GM12878 (cell line): ENCODE measurements around the gene TPCN2. TPM values are rescaled to one million over a fixed set of nuclear protein-coding genes. Genes with fewer than 3 reads are reported as not detected.

Source experiments
- CBFB ChIP-seq: IDR thresholded peaks from 2 replicates; pipeline ENCODE4 v1.6.1; 2016; ENCODE audit warnings: antibody characterized with exemption, low read depth
- CBX5 ChIP-seq: sonication (generic); IDR thresholded peaks from 2 replicates; pipeline ENCODE4 v1.6.1; 2016; ENCODE audit warnings: low read depth, moderate library complexity, mild to moderate bottlenecking, inconsistent platforms
- CREB1 ChIP-seq: IDR thresholded peaks from 2 replicates; pipeline ENCODE4 v1.6.1; 2012; ENCODE audit warnings: low read depth, mild to moderate bottlenecking, inconsistent platforms
- EP300 ChIP-seq, 2 experiments: fragments of 150-350 bp in 1 of 2; IDR thresholded peaks; 2 replicates each; pipeline ENCODE4 v1.6.1; 2011 to 2012; ENCODE audit warnings: low read depth in 2 of 2, low read length in 2 of 2, borderline replicate concordance in 1 of 2, improper control_type of control experiment in 1 of 2, inconsistent platforms in 1 of 2; ENCODE audit not compliant: control insufficient read depth in 1 of 2
- FOS ChIP-seq: IDR thresholded peaks from 3 replicates; pipeline ENCODE4 v1.6.1; 2011; ENCODE audit warnings: borderline replicate concordance; ENCODE audit not compliant: insufficient read length; ENCODE audit errors: extremely low read depth
- GATAD2B ChIP-seq: fragments of 450-650 bp; conservative IDR thresholded peaks from 2 replicates; pipeline ENCODE4 v1.6.1; 2017; ENCODE audit warnings: low read depth, mild to moderate bottlenecking, moderate library complexity
- HDGF ChIP-seq: fragments of 450-650 bp; IDR thresholded peaks from 2 replicates; pipeline ENCODE4 v1.6.1; 2016; ENCODE audit warnings: antibody characterized with exemption
- KLF5 ChIP-seq: fragments of 450-650 bp; IDR thresholded peaks from 2 replicates; pipeline ENCODE4 v1.6.1; 2014; ENCODE audit warnings: mild to moderate bottlenecking; ENCODE audit not compliant: partially characterized antibody
- MTA3 ChIP-seq: IDR thresholded peaks from 2 replicates; pipeline ENCODE4 v1.6.1; 2012; ENCODE audit warnings: low read length, inconsistent platforms, borderline replicate concordance
- RAD51 ChIP-seq: fragments of 450-650 bp; IDR thresholded peaks from 2 replicates; pipeline ENCODE4 v1.6.1; 2016; ENCODE audit warnings: moderate library complexity, mild to moderate bottlenecking, inconsistent platforms
- RUNX3 ChIP-seq: IDR thresholded peaks from 2 replicates; pipeline ENCODE4 v1.6.1; 2012; ENCODE audit warnings: low read length, inconsistent platforms
- TAF1 ChIP-seq: IDR thresholded peaks from 2 replicates; pipeline ENCODE4 v1.6.1; 2011; ENCODE audit warnings: mild to moderate bottlenecking, low read depth, low read length, borderline replicate concordance
- TCF12 ChIP-seq: IDR thresholded peaks from 2 replicates; pipeline ENCODE4 v1.6.1; 2011; ENCODE audit warnings: low read depth, mild to moderate bottlenecking, low read length
- TCF3 ChIP-seq: IDR thresholded peaks from 2 replicates; pipeline ENCODE4 v1.6.1; 2012; ENCODE audit warnings: low read depth, mild to moderate bottlenecking, low read length, borderline replicate concordance; ENCODE audit not compliant: insufficient read depth
- TCF7 ChIP-seq: IDR thresholded peaks from 2 replicates; pipeline ENCODE4 v1.6.1; 2014; ENCODE audit warnings: antibody characterized with exemption, borderline replicate concordance
- ZNF622 ChIP-seq: fragments of 450-650 bp; IDR thresholded peaks from 2 replicates; pipeline ENCODE4 v1.6.1; 2017; ENCODE audit warnings: mild to moderate bottlenecking, inconsistent platforms
- polyA plus RNA-seq, 11 experiments: library from polyadenylated mRNA; depleted of rRNA in 4 of 11; unstranded in 6 of 11; stranded (reverse) in 5 of 11; fragments of >200 nt; fragmentation: Nextera tagmentation in 4 of 11; fragmentation: Illumina TruSeq in 1 of 11; extraction: Ambion mirVana in 4 of 11; extraction: Trizol in 1 of 11; gene quantifications; 1 replicate in 1 of 11; 2 replicates in 10 of 11; pipeline versions ENCODE4 v1.2.1 to v1.2.3, GENCODE V29; 2011 to 2016; ENCODE audit warnings: inconsistent platforms in 2 of 11, missing spikeins in 2 of 11, low read depth in 1 of 11
- total RNA-seq, 4 experiments: library from RNA; depleted of rRNA in 3 of 4; stranded (reverse); fragments of >200 nt in 3 of 4; fragmentation: Illumina TruSeq in 1 of 4; extraction: Trizol in 1 of 4; gene quantifications; 2 replicates each; pipeline versions ENCODE4 v1.2.1 to v1.2.3, GENCODE V29; 2013 to 2021
- TF ChIP-seq, protein P1 (sequence below): fragments of 450-650 bp; IDR thresholded peaks from 2 replicates; pipeline ENCODE4 v1.6.1; 2017; ENCODE audit warnings: mild to moderate bottlenecking, low read depth, inconsistent platforms; ENCODE audit not compliant: poor library complexity, severe bottlenecking
- TF ChIP-seq, protein P2 (sequence below): fragments of 450-650 bp; IDR thresholded peaks from 2 replicates; pipeline ENCODE4 v1.6.1; 2017; ENCODE audit warnings: mild to moderate bottlenecking, moderate library complexity
- TF ChIP-seq, protein P3 (sequence below): fragments of 450-650 bp; IDR thresholded peaks from 2 replicates; pipeline ENCODE4 v1.6.1; 2016; ENCODE audit warnings: mild to moderate bottlenecking, moderate library complexity, borderline replicate concordance

Gene TPCN2
- total and polyA plus RNA-seq, 10 of the 15 experiments (the other 5 are each of a cell fraction or from before 2014, with no cell fraction given) = 1.7 to 18.4 (median 8.4) TPM

DNA sequence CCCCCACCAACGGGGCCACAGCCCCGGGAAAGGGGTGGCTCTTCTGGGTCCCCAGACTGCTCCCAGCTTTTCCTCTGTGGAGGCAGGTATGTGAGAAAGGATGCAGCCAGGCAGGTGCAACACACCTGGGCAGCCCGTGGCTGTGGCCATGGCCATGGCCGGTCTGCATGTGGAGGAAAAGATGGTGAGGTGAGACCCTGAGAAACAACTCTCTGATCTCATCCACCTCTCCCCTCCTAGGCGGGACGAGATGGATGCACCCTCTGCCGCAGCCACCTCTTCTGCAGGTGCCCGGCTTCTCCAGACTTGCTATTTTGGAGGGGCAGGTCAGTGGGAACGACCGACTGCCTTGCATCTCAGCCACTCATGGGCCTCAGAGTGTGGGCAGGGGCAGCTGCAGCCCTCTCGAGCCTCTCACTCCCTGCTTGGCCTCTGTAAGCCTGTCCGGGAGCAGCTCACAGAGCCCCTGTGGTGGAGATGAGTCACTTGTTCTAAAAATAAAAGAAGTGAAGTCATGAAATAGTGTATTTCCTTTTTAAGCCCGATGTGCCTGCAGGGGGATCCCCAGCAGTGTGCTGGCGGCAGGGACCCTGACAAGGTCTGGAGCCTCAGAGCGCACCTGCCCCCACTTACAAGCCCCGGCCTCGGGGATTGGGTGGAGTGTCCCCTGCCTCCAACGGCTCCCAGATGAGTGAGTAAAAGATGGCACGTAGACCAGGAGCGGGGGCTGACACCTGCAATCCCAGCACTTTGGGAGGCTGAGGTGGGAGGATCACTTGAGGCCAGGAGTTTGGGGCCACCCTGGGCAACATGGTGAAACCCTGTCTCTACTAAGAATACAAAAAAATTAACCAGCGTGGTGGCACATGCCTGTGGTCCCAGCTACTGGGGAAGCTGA is 117.7 kb downstream of the TPCN2 start (continued):
- TF ChIP-seq, protein P1, sequence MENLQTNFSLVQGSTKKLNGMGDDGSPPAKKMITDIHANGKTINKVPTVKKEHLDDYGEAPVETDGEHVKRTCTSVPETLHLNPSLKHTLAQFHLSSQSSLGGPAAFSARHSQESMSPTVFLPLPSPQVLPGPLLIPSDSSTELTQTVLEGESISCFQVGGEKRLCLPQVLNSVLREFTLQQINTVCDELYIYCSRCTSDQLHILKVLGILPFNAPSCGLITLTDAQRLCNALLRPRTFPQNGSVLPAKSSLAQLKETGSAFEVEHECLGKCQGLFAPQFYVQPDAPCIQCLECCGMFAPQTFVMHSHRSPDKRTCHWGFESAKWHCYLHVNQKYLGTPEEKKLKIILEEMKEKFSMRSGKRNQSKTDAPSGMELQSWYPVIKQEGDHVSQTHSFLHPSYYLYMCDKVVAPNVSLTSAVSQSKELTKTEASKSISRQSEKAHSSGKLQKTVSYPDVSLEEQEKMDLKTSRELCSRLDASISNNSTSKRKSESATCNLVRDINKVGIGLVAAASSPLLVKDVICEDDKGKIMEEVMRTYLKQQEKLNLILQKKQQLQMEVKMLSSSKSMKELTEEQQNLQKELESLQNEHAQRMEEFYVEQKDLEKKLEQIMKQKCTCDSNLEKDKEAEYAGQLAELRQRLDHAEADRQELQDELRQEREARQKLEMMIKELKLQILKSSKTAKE = peak; percentile 76
- TF ChIP-seq TCF3 (no peak), HDGF (peak; percentile 81), CBFB (peak; percentile 68), CBX5 (peak; percentile 94), FOS (no peak), MTA3 (no peak; the same call in 1 of the 2 replicates), GATAD2B (0 out of 2 replicates have a peak, but pooled peaks have one; percentile 49), EP300 (IDR thresholded peaks at IDR 0.05; ENCODE audit: borderline replicate concordance in 1 of 2, control insufficient read depth in 1 of 2, low read depth in 2 of 2, low read length in 2 of 2) (peak; percentile 79 to 88), RUNX3 (peak; percentile 88), RAD51 (no peak), TCF7 (no peak; the same call in 1 of the 2 replicates), KLF5 (no peak), TCF12 (peak; percentile 62), CREB1 (0 out of 2 replicates have a peak, but pooled peaks have one; percentile 52), TAF1 (no peak), ZNF622 (no peak)
- TF ChIP-seq, protein P2, sequence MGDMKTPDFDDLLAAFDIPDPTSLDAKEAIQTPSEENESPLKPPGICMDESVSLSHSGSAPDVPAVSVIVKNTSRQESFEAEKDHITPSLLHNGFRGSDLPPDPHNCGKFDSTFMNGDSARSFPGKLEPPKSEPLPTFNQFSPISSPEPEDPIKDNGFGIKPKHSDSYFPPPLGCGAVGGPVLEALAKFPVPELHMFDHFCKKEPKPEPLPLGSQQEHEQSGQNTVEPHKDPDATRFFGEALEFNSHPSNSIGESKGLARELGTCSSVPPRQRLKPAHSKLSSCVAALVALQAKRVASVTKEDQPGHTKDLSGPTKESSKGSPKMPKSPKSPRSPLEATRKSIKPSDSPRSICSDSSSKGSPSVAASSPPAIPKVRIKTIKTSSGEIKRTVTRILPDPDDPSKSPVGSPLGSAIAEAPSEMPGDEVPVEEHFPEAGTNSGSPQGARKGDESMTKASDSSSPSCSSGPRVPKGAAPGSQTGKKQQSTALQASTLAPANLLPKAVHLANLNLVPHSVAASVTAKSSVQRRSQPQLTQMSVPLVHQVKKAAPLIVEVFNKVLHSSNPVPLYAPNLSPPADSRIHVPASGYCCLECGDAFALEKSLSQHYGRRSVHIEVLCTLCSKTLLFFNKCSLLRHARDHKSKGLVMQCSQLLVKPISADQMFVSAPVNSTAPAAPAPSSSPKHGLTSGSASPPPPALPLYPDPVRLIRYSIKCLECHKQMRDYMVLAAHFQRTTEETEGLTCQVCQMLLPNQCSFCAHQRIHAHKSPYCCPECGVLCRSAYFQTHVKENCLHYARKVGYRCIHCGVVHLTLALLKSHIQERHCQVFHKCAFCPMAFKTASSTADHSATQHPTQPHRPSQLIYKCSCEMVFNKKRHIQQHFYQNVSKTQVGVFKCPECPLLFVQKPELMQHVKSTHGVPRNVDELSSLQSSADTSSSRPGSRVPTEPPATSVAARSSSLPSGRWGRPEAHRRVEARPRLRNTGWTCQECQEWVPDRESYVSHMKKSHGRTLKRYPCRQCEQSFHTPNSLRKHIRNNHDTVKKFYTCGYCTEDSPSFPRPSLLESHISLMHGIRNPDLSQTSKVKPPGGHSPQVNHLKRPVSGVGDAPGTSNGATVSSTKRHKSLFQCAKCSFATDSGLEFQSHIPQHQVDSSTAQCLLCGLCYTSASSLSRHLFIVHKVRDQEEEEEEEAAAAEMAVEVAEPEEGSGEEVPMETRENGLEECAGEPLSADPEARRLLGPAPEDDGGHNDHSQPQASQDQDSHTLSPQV = no peak
- TF ChIP-seq, protein P3, sequence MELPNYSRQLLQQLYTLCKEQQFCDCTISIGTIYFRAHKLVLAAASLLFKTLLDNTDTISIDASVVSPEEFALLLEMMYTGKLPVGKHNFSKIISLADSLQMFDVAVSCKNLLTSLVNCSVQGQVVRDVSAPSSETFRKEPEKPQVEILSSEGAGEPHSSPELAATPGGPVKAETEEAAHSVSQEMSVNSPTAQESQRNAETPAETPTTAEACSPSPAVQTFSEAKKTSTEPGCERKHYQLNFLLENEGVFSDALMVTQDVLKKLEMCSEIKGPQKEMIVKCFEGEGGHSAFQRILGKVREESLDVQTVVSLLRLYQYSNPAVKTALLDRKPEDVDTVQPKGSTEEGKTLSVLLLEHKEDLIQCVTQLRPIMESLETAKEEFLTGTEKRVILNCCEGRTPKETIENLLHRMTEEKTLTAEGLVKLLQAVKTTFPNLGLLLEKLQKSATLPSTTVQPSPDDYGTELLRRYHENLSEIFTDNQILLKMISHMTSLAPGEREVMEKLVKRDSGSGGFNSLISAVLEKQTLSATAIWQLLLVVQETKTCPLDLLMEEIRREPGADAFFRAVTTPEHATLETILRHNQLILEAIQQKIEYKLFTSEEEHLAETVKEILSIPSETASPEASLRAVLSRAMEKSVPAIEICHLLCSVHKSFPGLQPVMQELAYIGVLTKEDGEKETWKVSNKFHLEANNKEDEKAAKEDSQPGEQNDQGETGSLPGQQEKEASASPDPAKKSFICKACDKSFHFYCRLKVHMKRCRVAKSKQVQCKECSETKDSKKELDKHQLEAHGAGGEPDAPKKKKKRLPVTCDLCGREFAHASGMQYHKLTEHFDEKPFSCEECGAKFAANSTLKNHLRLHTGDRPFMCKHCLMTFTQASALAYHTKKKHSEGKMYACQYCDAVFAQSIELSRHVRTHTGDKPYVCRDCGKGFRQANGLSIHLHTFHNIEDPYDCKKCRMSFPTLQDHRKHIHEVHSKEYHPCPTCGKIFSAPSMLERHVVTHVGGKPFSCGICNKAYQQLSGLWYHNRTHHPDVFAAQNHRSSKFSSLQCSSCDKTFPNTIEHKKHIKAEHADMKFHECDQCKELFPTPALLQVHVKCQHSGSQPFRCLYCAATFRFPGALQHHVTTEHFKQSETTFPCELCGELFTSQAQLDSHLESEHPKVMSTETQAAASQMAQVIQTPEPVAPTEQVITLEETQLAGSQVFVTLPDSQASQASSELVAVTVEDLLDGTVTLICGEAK = no peak; the same call in 1 of the 2 replicates
